HK-2 (cell line): Measurements from ENCODE around the gene RELN.

ENCODE experiments used
- DNase-seq: peaks from one replicate; pipeline ENCODE4 v3.0.0-alpha.2; 2018; ENCODE audit not compliant: unreplicated experiment

RELN gene

DNA sequence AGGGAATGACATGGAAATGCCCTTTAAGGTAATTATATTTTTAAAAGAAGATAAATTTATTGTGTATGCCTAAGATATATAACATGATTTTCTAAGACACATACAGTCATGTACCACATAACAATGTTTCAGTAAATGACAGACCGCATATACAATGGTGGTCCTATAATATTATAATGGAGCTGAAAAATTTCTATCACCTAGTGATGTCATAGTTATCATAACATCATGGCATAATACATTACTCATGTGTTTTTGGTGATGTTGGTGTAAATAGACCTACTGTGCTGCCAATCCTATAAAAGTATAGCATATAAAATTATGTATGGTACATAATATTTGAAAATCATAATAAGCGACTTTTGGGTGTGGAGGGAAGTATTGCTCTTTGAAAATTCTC lies 306.1 kb downstream of the RELN start:
- DNase-seq, result no peak

DNA sequence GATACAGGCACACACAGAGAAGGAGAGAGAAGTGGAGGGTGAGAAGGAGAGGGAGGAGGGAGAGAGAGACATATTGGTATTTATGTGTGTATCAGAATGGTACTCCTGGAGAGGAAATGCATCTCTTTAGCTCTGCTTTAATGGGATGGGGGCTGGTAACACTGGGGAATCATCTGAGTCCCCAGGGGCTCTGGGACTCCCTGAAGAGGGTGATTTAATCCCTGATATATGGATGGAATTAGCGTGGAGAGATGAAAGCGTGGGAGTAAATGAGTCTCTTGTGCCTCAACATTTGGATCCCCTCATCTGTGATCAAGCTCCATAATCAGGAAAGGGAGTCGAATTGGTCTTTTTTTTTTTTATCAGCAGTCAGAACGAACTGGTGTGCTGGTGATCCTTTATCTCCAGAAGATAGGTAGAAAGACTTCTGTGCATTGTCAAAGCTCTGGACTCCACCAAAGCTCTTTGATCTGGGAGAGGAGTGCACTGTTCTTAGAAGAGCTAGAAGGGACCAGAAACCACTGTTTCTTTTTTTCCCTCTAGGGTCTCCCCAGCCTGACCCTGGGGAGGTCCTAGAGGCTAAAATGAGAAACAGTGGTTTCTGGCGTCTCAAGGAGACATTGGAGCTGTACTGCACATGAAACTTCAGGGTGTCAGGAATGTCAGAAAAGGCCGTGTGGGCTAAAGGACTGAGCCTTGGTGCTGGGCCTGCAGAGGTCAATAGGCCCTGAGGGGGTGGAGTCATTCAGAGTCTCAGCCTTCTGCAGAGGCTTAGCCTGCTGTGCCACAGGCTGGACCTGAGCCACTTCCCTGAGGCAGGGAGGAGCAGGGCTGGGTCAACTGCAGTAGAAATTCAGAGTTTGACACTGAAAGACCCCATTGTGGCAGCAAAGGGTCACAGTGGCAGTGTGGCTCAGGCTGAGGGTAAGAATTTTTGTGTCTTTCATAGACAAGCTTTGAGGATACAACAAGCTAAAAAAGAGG lies 309.0 kb downstream of the RELN start:
- no peak for DNase-seq

DNA sequence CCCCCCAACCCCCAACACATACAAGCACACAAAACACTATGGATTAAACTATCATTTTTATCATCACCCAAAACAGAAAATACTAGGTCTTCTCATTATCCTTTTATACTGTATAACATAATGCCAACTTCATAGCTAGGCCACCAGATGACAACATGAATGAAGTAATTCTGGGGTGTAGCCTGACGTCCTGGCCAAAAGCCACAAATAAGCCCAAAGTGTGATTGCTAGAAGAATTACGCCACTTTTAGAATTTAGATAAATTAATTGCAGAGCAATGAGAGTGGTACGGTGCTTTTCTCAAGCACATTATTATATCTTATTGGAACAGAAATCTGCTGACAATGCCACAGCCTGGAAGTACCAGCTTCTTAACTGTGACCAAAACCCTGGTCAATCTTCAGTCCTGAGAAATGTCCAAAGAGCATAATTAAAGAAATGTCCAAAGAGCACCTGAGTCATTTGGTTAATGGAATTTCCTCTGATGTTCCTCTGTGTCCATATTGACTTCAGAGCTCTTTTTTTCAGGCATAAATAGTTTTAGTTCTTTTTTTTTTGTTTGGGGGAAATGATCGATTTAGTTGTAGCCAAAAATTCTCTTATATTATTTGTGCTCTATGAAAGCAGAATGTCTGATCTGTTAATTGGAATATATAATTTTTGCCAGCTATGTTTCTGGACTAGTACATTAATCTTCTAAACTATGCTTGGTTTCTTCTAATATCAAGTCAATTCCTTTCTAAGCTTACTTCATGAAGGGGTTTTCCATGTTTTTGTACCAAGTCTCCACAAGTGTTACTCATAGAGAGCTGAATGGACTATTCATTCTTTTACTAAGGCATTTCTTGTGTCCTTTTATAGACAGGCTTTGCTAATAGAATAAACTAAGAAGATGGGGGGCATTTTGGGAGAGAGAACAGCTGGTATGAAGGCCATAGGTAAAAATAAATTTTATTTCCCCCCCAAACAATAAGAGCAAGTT lies 310.0 kb downstream of the RELN start:
- DNase-seq, result no peak

GRCh38 chr7:103668279-103668941 lies 321.0 kb downstream of the RELN start:
- no peak for DNase-seq

DNA sequence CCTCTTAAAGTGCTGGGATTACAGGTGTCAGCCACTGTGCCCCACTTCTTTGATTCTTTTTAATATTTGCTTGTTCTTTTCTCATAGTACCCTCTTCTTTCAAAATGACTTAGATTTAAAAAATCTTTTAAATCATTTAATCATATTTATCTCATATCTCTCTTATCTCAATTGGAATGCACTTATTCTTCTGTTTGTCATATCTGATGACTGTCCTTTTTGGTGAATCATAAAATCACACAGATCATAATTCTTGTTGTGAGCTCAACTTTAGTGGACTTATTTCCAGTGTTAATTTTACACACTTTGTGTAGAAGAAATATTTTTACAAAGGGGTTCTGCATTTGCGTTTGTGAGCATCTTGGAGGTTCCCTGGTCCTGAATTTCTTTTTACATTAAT lies 323.1 kb downstream of the RELN start:
- DNase-seq, result no peak

GRCh38 chr7:103664577-103664976 lies 324.9 kb downstream of the RELN start:
- DNase-seq, result no peak

- no peak for DNase-seq
These were observed 328.7 kb downstream of the RELN start for GRCh38 chr7:103660455-103661371.

- DNase-seq, result peak; percentile 11
These were observed 331.1 kb downstream of the RELN start for GRCh38 chr7:103658055-103659005.

DNA sequence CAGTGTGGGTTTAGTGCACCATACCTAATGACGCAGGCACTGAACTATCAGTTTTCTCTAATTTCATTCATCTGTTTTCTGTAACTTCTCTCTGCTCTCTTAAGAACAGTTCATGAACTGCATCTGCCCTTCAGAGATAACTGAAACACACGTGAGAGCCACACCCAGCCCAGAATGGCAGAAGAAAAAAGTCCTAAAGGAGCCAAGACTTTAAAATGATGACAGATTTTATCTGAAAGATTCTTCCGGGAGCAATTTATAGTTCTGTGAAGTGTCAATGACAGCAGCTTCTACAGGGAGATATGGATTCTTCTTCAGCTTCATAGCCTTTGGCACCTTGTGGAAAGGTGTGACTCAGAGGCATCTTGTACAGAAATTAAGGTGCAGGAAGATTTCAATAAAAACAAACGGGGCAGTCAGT lies 332.0 kb downstream of the RELN start:
- no peak for DNase-seq

GRCh38 chr7:103656221-103656620 lies 333.2 kb downstream of the RELN start:
- no peak for DNase-seq

DNA sequence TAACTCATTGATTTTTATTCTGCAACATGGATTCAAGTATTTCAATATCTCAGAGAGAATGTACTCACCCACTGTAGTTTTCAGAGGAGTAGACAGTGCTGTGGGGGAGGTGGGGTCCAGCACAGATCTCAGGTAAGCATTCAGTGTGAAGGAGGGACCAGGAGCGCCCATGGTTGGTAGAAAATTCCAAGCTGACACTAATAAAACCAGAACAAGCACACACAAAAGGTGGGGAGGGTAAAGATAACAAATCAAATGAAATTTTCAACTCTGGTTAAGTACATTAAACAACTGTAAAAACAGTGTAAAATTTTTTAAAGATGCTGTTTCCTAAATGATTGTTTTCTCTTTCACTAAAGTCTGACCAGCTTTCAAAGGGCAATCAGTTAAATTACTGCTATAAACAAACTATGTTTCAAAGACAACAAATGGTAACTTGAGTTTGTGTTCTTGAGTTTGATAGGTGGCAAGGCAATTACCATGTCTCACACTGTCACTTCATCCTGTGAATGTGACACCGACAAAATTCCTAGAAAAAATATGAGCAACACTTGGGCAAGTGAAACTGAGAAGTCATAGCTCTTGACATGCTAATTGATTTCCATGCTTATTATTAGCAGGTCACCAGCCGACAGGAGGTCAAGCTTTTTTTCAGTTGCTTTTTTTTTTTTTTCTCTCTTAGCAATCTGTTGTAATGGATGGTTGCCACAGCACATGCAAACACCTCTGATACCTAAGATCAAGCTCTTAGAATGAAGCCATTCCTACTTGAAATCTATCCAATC lies 337.7 kb downstream of the RELN start:
- DNase-seq, result no peak

GRCh38 chr7:103649052-103649451 lies 340.4 kb downstream of the RELN start:
- no peak for DNase-seq

DNA sequence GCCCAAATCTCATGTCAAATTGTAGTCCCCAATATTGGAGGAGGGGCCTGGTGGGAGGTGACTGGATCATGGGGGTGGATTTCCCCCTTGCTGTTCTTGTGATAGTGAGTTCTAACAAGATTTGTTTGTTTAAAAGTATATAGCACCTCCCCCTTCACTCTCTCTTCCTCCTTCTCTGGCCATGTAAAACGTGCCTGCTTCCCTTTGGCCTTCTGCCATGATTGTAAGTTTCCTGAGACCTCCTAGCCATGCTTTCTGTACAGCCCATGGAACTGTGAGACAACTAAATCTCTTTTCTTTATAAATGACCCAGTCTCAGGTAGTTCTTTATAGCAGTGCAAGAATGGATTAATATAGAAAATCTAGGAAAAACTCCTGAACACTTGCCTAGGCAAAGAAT lies 341.3 kb downstream of the RELN start:
- DNase-seq, result no peak

DNA sequence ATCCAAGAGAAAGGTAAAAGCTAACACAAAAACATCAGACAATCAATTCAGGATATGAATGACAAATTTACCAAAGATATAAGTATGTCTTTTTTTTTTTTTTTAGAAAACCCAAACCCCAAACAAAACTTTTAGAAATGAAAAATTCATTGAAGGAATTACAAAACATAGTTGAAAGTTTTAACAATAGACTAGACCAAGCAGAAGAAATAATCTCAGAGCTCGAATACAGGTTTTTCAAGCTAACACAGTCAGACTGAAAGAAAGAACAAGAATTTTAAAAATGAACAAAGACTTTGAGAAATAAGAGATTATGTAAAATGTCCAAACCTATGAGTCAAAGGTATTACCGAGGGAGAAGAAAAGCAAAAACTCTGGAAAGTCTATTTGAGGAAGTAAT lies 345.1 kb downstream of the RELN start:
- no peak for DNase-seq

DNA sequence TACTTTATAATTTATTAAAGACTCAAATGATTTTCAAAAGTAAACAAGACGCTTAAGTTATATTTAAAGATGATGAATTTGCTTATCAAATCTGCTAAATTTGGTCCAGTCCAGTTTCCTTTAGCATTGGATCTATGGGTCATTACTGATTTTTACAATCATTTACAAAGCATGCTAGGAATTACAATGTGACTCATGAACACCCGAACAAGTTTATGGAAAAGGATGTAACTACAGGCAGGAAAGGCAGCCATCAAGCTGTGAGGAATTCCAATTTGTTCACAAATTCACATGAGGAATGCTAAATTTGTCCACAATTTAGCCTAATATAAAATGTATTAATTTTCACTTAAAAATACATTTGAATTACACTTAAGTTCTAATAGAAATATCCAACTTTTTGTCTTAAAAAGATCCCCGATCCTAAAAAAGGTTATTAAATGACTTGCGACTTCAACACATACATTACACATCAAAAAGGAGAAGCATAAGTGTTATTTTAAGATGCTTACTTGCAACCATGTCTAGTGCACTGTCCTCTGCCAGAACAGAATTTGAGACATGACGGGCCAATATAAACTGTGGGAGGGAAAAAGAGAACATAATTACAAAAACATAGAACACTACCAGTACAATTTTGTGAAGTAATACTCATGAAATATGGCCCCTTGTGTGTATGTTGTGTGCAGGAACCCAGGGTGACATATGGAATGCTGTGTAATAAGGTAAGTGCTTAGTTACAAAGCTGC lies 349.3 kb downstream of the RELN start:
- no peak for DNase-seq

- no peak for DNase-seq
These were observed 351.7 kb downstream of the RELN start for GRCh38 chr7:103637726-103638125.

DNA sequence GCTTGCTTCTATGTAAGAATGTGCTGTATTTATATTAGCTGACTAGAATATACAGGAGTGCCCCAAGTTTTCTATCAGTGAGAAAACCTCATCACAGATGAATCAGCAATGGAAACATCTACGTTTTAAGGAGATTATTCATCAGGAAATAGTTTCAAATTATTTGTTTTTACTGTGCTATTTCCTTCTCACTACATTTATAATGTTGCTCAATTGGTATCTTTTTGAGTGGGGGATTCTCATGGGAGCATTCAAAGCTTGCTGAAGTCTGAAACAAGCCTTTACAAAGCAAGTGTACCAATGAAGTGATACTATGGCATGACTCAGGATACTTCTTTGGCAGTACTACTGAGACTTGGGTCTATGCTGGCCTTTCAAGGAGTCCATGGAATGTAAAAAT lies 352.4 kb downstream of the RELN start:
- no peak for DNase-seq

GRCh38 chr7:103636153-103636552 lies 353.3 kb downstream of the RELN start:
- DNase-seq, result no peak
